ENCODE data around the gene DUSP28. TPM values are rescaled to one million over a fixed set of nuclear protein-coding genes. Genes with fewer than 3 reads are reported as not detected.

DUSP28 gene
- total RNA-seq, 2 experiments from 2014 or later = 4.5 to 6.2 TPM

DNA sequence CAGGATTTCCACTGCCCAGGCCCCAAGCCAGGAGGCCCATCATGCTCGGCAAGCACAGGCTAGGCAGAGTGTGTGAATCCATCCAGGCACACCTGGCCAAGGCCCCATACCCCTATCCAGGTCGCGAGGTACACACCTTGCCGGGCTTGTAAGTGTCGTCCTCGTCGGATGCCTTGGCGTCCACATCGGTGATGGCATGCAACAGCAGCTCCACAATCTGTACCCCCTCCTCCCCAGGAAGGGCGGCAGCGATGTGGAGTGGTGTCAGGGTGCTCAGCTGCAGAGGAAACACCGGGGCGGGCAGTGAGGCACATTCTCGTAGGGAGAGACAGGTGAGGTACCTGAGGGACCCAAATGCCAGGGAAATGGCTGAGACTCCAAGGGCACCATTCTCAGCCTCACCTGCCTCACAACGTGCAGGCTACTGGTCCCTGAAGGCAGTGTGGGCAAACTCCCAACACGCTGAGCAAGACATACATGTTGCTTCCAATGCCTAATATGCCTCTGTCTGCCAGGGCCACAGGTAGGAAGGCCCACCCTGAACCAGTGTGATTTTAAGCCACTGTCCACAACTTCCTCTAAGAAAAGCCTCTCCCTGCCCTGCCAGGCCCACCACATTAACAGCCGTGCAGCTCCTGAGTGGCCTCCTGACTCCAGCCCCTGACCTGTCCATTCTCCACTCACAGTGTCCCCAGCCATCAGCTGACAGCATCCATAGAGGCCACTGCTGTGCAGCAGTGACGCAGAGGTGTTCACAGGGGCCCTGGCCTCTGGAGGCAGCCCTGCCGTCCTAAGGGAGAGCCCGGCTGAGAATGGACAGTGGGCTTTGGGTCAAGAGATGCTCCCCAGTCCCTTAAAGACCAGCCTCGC lies 47.3 kb upstream of the DUSP28 start:
- intact Hi-C loops (cut with micrococcal nuclease) = no loop called here
- H3K27ac Mint-ChIP-seq = no peak overlapping the region
- TF ChIP-seq, protein P1, sequence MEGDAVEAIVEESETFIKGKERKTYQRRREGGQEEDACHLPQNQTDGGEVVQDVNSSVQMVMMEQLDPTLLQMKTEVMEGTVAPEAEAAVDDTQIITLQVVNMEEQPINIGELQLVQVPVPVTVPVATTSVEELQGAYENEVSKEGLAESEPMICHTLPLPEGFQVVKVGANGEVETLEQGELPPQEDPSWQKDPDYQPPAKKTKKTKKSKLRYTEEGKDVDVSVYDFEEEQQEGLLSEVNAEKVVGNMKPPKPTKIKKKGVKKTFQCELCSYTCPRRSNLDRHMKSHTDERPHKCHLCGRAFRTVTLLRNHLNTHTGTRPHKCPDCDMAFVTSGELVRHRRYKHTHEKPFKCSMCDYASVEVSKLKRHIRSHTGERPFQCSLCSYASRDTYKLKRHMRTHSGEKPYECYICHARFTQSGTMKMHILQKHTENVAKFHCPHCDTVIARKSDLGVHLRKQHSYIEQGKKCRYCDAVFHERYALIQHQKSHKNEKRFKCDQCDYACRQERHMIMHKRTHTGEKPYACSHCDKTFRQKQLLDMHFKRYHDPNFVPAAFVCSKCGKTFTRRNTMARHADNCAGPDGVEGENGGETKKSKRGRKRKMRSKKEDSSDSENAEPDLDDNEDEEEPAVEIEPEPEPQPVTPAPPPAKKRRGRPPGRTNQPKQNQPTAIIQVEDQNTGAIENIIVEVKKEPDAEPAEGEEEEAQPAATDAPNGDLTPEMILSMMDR (IDR thresholded peaks at IDR 0.05) = no peak
- ChIA-PET CTCF (interaction anchor here (1.3 to 2.9 kb wide), 9 partner anchors 16 to 155 kb away, joined by 3 to 37 read pairs (median 6); partner anchors contain the start of gene CAPN10), POLR2A (no interaction called here)
- H3K9me3 Mint-ChIP-seq = no peaks in the 10 kb centered on the region
- peaks cover 6% of the 10 kb centered on the region for H3K36me3 Mint-ChIP-seq (ENCODE audit: low read depth)
- H3K4me1 Mint-ChIP-seq (ENCODE audit: low read depth) = peaks cover 13% of the 10 kb centered on the region
- H3K4me3 Mint-ChIP-seq = no peak overlapping the region
- ATAC-seq = no peak
- no peaks in the 10 kb centered on the region for H3K27me3 Mint-ChIP-seq
- DNase-seq = no peak

DNA sequence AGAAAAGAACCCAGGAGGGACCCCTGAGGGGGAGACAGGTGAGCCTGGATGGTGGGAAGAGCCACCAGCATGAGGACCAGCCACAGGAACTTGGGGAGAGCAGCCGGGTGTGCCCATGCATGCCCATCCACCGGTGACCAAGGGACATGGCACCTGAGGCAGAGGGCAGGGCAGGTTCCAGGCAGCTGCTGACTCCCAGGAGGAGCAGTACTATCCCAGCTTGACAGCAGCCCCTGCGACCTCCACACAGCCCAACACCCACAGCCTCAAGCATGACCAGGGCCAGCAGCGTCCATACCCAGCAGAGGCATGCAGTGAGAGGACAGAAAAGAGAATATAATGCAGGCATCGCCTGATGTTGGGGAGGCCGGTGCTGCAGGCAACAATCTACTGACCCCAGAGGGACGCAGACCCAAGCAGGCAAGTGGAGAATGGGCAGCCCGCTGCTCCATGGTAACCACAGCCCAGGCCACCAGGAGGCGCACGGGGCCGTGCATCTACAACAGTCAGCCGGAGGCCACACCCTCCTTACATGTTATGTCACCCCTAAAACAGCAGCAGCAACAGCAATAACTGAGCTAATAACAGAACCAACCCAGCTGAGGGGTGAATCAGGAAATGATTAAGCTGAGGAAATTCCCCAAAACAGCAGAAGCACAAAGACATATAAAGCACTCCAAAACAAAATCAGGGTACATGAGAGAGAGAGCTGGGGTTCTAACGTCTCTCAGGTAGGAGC lies 46.4 kb upstream of the DUSP28 start:
- ChIA-PET POLR2A (interaction anchor here (0.6 to 1.0 kb wide), 4 partner anchors 52 to 148 kb away, joined by 3 to 4 read pairs (median 4); partner anchors contain the start of gene CAPN10), CTCF (interaction anchor here (0.6 to 2.9 kb wide), 35 partner anchors 8 to 332 kb away, joined by 3 to 48 read pairs (median 4); partner anchors contain the start of gene CAPN10)
- Mint-ChIP-seq H3K4me1 (ENCODE audit: low read depth) (peaks cover 13% of the 10 kb centered on the region), H3K27me3 (no peaks in the 10 kb centered on the region), H3K27ac (peak overlapping the region; percentile 47), H3K9me3 (no peaks in the 10 kb centered on the region), H3K4me3 (no peak overlapping the region), H3K36me3 (ENCODE audit: low read depth) (peaks cover 10% of the 10 kb centered on the region)
- TF ChIP-seq, protein P1 (IDR thresholded peaks at IDR 0.05) = peak; percentile 93
- DNase-seq (peak; percentile 95), ATAC-seq (peak; percentile 100)
- intact Hi-C loops (cut with micrococcal nuclease) = no loop called here

DNA sequence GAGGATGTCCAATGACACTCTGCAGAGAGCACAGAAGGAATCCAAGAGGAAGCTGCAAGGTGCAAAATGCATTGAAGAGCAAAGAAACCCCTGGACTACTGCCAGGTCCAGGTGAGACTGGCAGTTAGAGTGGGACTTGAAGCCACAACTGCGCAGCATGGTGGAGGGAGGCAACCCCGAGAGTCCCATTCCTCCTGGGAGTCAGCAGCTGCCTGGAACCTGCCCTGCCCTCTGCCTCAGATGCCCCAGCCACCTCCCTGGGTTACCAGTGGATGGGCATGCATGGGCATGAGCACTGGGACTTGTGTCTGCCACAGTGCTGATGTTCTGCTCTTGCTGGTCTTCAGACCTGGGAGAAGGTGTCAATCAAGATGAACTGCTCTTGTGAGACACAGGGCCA lies 45.5 kb upstream of the DUSP28 start:
- TF ChIP-seq, protein P1 (IDR thresholded peaks at IDR 0.05) = no peak
- DNase-seq (no peak), ATAC-seq (no peak)
- H3K27ac Mint-ChIP-seq = peak overlapping the region; percentile 47
- H3K27me3 Mint-ChIP-seq = no peaks in the 10 kb centered on the region
- H3K9me3 Mint-ChIP-seq = no peaks in the 10 kb centered on the region
- peaks cover 12% of the 10 kb centered on the region for H3K36me3 Mint-ChIP-seq (ENCODE audit: low read depth)
- POLR2A ChIA-PET = interaction anchor here (0.7 to 1.0 kb wide), 2 partner anchors 51 to 55 kb away, joined by 3 to 4 read pairs; no protein-coding TSS in a partner anchor
- H3K4me3 Mint-ChIP-seq = no peak overlapping the region
- intact Hi-C loops (cut with micrococcal nuclease) = loop anchor here (5.0 kb wide), 1 partner anchor 53 kb away; the partner anchor contains the start of gene RNPEPL1
- CTCF ChIA-PET = interaction anchor here (0.7 to 2.9 kb wide), 25 partner anchors 8 to 1170 kb away, joined by 3 to 48 read pairs (median 5); partner anchors contain the start of gene CAPN10
- peaks cover 13% of the 10 kb centered on the region for H3K4me1 Mint-ChIP-seq (ENCODE audit: low read depth)

DNA sequence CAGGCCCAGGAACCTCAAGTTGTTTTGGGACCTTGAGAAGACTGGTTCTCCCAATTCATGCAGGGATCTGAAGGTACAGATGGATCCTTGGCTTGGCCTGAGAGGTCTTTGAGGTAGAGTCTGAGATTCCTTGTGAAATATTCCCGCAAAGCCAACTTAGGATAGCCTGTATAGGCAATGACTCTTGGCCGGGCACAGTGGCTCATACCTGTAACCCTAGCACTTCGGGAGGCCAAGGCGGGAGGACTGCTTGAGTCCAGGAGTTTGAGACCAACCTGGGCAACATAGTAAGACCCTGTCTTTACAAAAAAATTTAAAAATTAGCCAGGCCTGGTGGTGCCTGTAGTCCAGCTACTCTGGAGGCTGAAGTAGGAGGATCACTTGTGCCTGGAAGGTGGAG lies 42.8 kb upstream of the DUSP28 start:
- CTCF ChIA-PET = interaction anchor here (1.5 kb wide), 1 partner anchor 49 kb away, joined by 3 read pairs; no protein-coding TSS in a partner anchor
- peaks cover 1% of the 10 kb centered on the region for H3K9me3 Mint-ChIP-seq
- no peak overlapping the region for H3K4me3 Mint-ChIP-seq
- no peak overlapping the region for H3K27ac Mint-ChIP-seq
- peaks cover 3% of the 10 kb centered on the region for H3K27me3 Mint-ChIP-seq
- TF ChIP-seq, protein P1 (IDR thresholded peaks at IDR 0.05) = no peak
- H3K4me1 Mint-ChIP-seq (ENCODE audit: low read depth) = peaks cover 17% of the 10 kb centered on the region
- ATAC-seq = no peak
- DNase-seq = no peak
- intact Hi-C loops (cut with micrococcal nuclease) = loop anchor here (5.0 kb wide), 1 partner anchor 50 kb away; the partner anchor contains the start of gene RNPEPL1
- peaks cover 23% of the 10 kb centered on the region for H3K36me3 Mint-ChIP-seq (ENCODE audit: low read depth)
- POLR2A ChIA-PET = no interaction called here

All from activated CD8-positive, alpha-beta T cell treated with anti-CD3 and anti-CD28 coated beads for 36 hours (primary cell).